BLaER1 (cell line): ENCODE results near the gene ETV6.

ENCODE experiments used
- H3K27ac ChIP-seq: shearing (Covaris generic); formaldehyde crosslinking; 2 replicates; pipeline ENCODE4 v1.8.1; 2022
- H3K27me3 ChIP-seq: shearing (Covaris generic); formaldehyde crosslinking; 2 replicates; pipeline ENCODE4 v1.8.1; 2022
- H3K36me3 ChIP-seq: shearing (Covaris generic); formaldehyde crosslinking; 2 replicates; pipeline ENCODE4 v1.8.1; 2022
- H3K4me1 ChIP-seq: shearing (Covaris generic); formaldehyde crosslinking; 2 replicates; pipeline ENCODE4 v1.8.1; 2022
- H3K4me2 ChIP-seq: shearing (Covaris generic); formaldehyde crosslinking; 2 replicates; pipeline ENCODE4 v1.8.1; 2022
- H3K4me3 ChIP-seq: shearing (Covaris generic); formaldehyde crosslinking; 2 replicates; pipeline ENCODE4 v1.8.1; 2022
- H3K9ac ChIP-seq: shearing (Covaris generic); formaldehyde crosslinking; 2 replicates; pipeline ENCODE4 v1.8.1; 2022
- H3K9me3 ChIP-seq: shearing (Covaris generic); formaldehyde crosslinking; 2 replicates; pipeline ENCODE4 v1.8.1; 2022
- H4K20me1 ChIP-seq: shearing (Covaris generic); formaldehyde crosslinking; 2 replicates; pipeline ENCODE4 v1.8.1; 2022
- Cebpa-rat ChIP-seq: shearing (Covaris generic); IDR thresholded peaks from 2 replicates; pipeline ENCODE4 v1.8.1; 2022

ETV6 gene

GRCh38 chr12:11881835-11882234, 232.4 kb downstream of the ETV6 start:
- H3K36me3 ChIP-seq = peaks cover 94% of the 10 kb centered on the region
- no peaks in the 10 kb centered on the region for H3K27me3 ChIP-seq
- TF ChIP-seq Cebpa-rat = no peak
- H4K20me1 ChIP-seq = no peaks in the 10 kb centered on the region
- no peak overlapping the region for H3K27ac ChIP-seq
- peaks cover 6% of the 10 kb centered on the region; the same call in 1 of the 2 replicates for H3K9me3 ChIP-seq
- no peak overlapping the region for H3K4me3 ChIP-seq
- H3K4me2 ChIP-seq = no peak overlapping the region
- H3K4me1 ChIP-seq = peaks cover 30% of the 10 kb centered on the region
- no peak overlapping the region for H3K9ac ChIP-seq

- Histone ChIP-seq H4K20me1 (no peaks in the 10 kb centered on the region), H3K9me3 (peaks cover 6% of the 10 kb centered on the region; the same call in 1 of the 2 replicates), H3K4me3 (no peak overlapping the region), H3K27me3 (no peaks in the 10 kb centered on the region), H3K4me2 (no peak overlapping the region), H3K9ac (no peak overlapping the region), H3K4me1 (peaks cover 24% of the 10 kb centered on the region), H3K27ac (no peak overlapping the region), H3K36me3 (peaks cover 100% of the 10 kb centered on the region)
- no peak for TF ChIP-seq Cebpa-rat
These were observed 233.0 kb downstream of the ETV6 start for GRCh38 chr12:11882301-11883019.

DNA sequence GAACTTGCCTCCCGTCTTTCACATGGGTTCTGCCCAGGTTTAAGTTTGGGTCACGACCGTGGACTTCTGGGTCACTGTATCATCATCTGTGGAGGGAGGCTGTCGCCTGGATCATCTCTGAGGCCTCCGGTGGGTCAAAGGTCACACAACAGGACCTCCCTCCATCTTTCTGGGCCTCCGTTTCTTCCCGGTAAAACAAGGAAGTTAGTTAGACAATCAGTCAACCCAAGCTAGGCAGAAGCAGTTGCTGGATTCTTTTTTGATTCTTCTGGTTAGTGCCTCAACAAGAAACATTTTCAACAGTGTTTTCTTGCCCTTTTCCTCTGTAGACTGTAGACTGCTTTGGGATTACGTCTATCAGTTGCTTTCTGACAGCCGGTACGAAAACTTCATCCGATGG, 234.6 kb downstream of the ETV6 start:
- Histone ChIP-seq H3K9me3 (peaks cover 8% of the 10 kb centered on the region; the same call in 1 of the 2 replicates), H3K4me2 (no peak overlapping the region), H3K27ac (peak overlapping the region; percentile 18; the same call in 1 of the 2 replicates), H3K9ac (no peak overlapping the region), H4K20me1 (no peaks in the 10 kb centered on the region), H3K27me3 (no peaks in the 10 kb centered on the region), H3K4me3 (no peak overlapping the region), H3K4me1 (0 out of 2 replicates have a peak, but pooled peaks cover 11% of the 10 kb centered on the region), H3K36me3 (peaks cover 100% of the 10 kb centered on the region)
- no peak for TF ChIP-seq Cebpa-rat

DNA sequence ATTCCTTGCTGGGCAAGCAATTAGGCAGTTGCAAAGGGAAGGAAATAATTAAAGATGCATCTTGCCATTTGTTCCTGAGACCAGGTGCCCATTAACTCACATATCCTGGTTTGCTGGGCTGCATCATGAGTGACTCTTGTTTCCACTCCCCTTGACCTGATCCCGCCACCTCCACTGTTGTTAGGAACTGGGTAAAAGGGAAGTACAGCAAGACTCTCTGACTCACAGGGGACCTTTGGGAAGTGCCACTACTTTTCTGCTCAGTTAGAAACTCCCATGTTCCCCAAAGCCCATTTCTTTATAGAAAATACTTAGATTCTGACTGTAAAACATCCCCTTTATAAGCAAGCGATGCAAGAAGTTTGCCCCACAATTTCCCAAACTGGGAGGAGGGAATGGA, 235.2 kb downstream of the ETV6 start:
- no peaks in the 10 kb centered on the region for H3K27me3 ChIP-seq
- H3K27ac ChIP-seq = 0 out of 2 replicates have a peak overlapping the region, but pooled peaks have one; percentile 18
- peaks cover 100% of the 10 kb centered on the region for H3K36me3 ChIP-seq
- peaks cover 8% of the 10 kb centered on the region; the same call in 1 of the 2 replicates for H3K9me3 ChIP-seq
- no peak overlapping the region for H3K4me3 ChIP-seq
- H3K4me1 ChIP-seq = 0 out of 2 replicates have a peak, but pooled peaks cover 13% of the 10 kb centered on the region
- no peak overlapping the region for H3K9ac ChIP-seq
- no peaks in the 10 kb centered on the region for H4K20me1 ChIP-seq
- TF ChIP-seq Cebpa-rat = no peak
- H3K4me2 ChIP-seq = no peak overlapping the region

DNA sequence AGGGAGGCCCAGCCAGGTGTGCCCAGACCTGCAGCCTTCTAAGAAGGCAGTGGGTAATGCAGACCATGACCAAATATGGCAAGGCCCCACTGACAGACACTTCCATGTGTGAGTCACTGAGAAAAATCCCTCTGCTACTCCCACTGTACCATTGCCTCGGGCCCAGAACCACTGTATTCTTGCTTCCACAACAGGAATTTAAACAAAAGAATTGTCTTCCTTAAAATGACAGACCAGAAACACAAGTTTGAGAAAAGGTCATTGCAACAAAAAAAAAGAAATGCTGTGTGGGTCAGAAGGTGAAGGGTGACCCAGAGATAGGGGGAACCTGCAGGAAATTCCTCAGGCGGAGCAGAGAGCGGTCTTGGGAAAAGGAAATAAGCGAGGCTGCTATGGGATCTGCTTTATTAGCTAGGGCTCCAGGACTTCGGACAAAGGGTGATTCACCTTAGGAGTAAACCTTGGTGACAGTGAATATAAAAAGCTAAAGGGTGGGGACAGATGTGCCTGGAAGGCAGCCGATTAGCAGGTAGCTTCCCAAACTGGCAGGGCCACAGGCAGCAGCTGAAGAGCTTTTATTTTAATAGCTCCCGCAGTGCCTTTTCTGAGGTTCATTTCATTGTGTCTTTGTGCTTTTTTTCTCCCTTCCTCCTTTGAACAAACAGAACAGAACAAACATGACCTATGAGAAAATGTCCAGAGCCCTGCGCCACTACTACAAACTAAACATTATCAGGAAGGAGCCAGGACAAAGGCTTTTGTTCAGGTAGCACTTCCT, 236.0 kb downstream of the ETV6 start:
- TF ChIP-seq Cebpa-rat = no peak
- no peak overlapping the region for H3K9ac ChIP-seq
- no peak overlapping the region for H3K4me3 ChIP-seq
- no peak overlapping the region for H3K27ac ChIP-seq
- no peaks in the 10 kb centered on the region for H4K20me1 ChIP-seq
- no peaks in the 10 kb centered on the region for H3K27me3 ChIP-seq
- H3K9me3 ChIP-seq = peaks cover 5% of the 10 kb centered on the region; the same call in 1 of the 2 replicates
- H3K36me3 ChIP-seq = peaks cover 100% of the 10 kb centered on the region
- no peak overlapping the region for H3K4me2 ChIP-seq
- peaks cover 19% of the 10 kb centered on the region for H3K4me1 ChIP-seq

DNA sequence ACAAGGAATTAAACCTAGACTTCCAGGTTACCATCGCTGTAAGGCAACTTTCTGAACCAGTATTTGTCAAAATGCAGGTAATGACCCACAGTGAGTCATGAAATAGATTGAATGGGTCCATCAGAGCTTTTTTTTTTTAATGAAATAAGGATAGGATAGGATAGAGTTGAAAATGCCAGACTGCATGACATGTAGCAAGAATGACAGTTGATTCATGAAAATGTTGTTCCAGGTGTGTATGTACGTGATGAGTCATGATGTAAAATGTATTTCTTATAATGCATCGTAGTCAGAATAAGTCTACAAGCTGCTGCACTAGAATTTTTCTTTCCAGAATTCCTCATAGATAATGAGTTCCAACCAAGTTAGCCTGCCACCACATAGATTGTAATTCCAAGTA, 236.9 kb downstream of the ETV6 start:
- Histone ChIP-seq H3K36me3 (peaks cover 98% of the 10 kb centered on the region), H3K27ac (no peak overlapping the region), H3K4me1 (peaks cover 28% of the 10 kb centered on the region), H3K27me3 (no peaks in the 10 kb centered on the region), H3K9me3 (peaks cover 3% of the 10 kb centered on the region; the same call in 1 of the 2 replicates), H3K9ac (no peak overlapping the region), H3K4me2 (no peak overlapping the region), H3K4me3 (no peak overlapping the region), H4K20me1 (no peaks in the 10 kb centered on the region)
- no peak for TF ChIP-seq Cebpa-rat

- Histone ChIP-seq H3K9ac (no peak overlapping the region), H3K36me3 (peaks cover 98% of the 10 kb centered on the region), H3K9me3 (peaks cover 3% of the 10 kb centered on the region; the same call in 1 of the 2 replicates), H3K4me2 (no peak overlapping the region), H3K27ac (no peak overlapping the region), H4K20me1 (no peaks in the 10 kb centered on the region), H3K4me1 (peaks cover 35% of the 10 kb centered on the region), H3K4me3 (no peak overlapping the region), H3K27me3 (no peaks in the 10 kb centered on the region)
- TF ChIP-seq Cebpa-rat = no peak
These were observed 238.6 kb downstream of the ETV6 start for GRCh38 chr12:11888029-11888428.

DNA sequence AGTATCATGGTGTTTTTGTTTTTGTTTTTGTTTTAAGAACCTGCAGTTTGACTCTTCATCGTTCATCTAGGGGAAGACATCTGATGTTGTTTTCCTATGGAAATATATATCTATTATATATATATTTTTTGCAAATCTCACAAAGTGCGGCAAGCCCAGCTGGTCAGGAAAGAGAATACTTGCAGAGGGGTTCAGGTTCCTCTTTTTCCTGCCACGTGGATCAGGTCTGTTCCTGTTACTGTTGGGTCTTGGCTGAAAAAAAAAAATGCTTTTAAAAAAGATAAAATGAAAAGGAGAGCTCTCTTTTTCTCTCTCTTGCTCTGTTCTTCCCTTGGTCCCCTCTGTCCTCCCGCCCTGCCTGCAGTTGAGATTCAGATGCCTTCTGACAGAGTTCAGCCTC, 241.9 kb downstream of the ETV6 start:
- peak overlapping the region; percentile 58 for H3K4me2 ChIP-seq
- H3K27me3 ChIP-seq = no peaks in the 10 kb centered on the region
- peak overlapping the region; percentile 73 for H3K27ac ChIP-seq
- H3K36me3 ChIP-seq = peaks cover 68% of the 10 kb centered on the region
- H3K4me1 ChIP-seq = peaks cover 68% of the 10 kb centered on the region
- peaks cover 3% of the 10 kb centered on the region; the same call in 1 of the 2 replicates for H3K9me3 ChIP-seq
- peak overlapping the region; percentile 48; the same call in 1 of the 2 replicates for H3K9ac ChIP-seq
- no peak for TF ChIP-seq Cebpa-rat
- no peaks in the 10 kb centered on the region for H4K20me1 ChIP-seq
- no peak overlapping the region for H3K4me3 ChIP-seq

- H4K20me1 ChIP-seq = no peaks in the 10 kb centered on the region
- H3K27ac ChIP-seq = peak overlapping the region; percentile 73
- H3K36me3 ChIP-seq = peaks cover 62% of the 10 kb centered on the region
- peaks cover 72% of the 10 kb centered on the region for H3K4me1 ChIP-seq
- peak overlapping the region; percentile 58 for H3K4me2 ChIP-seq
- no peak overlapping the region for H3K4me3 ChIP-seq
- H3K27me3 ChIP-seq = no peaks in the 10 kb centered on the region
- TF ChIP-seq Cebpa-rat = no peak
- H3K9me3 ChIP-seq = peaks cover 3% of the 10 kb centered on the region; the same call in 1 of the 2 replicates
- H3K9ac ChIP-seq = peak overlapping the region; percentile 48; the same call in 1 of the 2 replicates
These were observed 242.4 kb downstream of the ETV6 start for GRCh38 chr12:11891754-11892386.
